NCI-H526 (cell line): ENCODE measurements around the gene MMP14.
A peak's percentile ranks its signal among the peaks of the same experiment; 100 is the strongest.

Experiments used
- DNase-seq, 2 experiments: peaks; one replicate each; lab custom pipeline; 2025; lab: John Stamatoyannopoulos, UW

The MMP14 gene

DNA sequence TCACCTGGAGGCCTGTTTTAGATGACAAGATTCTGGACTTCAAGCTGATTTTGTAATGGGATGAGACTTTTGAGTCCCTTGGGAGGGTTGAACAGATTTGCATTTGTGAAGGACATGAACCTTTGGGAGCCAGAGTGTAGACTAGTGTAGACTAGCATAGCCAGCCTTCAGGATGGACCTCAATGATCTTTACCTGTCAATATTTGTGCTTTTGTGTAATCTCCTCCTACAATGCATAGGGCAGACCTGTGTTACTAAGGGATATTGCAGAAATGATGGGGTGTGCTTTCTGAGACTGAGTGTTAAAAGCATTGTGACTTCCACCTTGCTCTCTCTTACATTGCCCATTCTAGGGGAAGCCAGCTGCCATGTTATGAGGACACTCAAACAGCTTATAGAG is 25.3 kb downstream of the MMP14 start:
- no peak for DNase-seq

DNA sequence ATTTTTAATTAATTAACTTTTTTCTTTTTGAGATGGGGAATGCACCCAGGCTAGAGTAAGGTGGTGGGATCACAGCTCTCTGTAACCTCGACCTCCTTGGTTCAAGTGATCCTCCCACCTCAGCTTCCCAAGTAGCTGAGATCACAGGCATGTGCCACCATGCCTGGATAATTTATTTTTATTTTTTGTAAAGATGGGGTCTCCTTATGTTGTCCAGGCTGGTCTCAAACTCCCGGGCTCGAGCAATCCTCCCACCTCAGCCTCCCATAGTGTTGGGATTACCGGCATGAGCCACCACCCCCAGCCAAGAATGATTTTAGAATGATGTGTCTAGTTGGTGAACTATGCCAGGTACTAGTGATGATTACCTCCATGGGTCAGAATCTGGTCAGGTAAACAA is 28.6 kb downstream of the MMP14 start:
- no peak for DNase-seq

DNA sequence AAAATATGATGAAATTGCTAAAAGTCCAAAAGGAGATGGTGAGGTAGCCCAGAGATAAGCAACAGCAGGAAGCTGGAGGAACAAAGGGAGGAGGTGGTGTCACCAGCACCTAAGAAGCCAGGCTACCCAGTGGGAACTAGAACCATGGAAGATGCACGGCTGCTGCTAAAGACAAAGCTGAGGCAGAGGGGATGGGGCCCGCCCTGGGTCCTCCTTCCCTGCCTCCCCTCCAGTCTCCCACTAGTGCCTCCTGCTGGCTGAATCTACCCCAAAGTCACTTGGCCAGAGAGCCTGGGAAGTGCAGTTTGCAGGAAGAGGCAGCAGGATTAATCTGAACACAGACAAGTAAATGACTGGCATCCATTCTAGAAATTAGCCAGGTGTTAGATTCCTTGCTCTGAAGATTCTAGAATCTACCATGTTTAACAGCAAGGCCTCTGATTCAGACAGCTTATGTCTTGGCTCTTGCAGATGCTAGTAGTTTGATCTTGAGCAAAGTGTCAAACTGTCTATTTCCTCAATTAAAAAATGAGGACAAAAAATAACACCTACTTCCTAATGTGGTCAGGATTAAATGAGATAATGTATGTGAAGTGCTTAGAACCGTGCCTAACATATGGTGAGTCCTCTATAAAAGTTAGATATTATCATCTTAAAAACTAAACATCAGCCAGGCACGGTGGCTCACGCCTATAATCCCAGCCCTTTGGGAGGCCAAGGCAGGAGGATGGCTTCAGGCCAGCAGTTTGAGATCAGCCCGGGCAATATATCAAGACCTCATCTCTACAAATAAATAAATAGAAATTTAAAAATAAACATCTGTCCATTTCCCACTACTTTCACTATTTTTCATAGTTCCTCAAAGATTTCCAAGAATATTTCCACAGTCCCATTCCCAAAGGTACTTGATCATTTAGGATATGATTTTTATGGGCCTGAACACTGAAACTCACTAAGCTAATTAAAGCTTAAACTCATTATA is 29.3 kb downstream of the MMP14 start:
- no peak for DNase-seq

DNA sequence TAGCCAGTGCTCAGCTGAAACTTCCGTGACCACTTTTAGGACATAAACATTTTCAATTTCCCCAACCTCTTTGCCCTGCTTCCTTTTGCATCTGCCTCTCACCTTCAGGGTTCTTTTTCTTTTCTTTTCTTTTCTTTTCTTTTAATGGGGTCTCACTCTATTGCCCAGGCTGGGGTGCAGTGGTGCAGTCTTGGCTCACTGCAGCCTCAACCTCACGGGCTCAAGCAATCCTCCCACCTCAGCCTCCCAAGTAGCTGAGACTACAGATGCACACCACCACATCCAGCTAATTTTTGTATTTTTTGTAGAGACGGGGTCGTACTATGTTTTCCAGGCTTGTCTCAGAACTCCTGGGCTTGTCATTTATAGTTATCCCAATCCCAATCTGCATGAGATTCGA is 30.5 kb downstream of the MMP14 start:
- DNase-seq: no peak

DNA sequence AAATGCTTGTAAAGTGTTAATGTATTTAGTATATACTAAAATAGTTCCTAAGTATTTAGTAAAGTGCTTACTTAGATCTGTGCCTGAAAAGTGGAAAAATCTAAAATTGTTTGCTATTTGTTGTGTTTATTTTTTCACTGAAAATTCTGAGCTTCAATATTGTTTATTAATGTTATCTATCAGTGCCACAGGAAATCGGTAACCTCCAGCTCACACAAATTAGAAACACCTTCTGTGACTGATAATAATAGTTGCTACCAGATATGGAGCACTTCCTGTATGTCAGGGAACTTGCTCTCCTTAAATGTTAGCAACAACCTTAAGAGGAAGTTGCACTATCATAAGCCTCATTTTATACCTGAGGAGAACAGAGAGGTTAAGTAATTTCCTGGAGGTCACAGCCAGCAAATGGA is 34.4 kb downstream of the MMP14 start:
- DNase-seq: no peak

DNA sequence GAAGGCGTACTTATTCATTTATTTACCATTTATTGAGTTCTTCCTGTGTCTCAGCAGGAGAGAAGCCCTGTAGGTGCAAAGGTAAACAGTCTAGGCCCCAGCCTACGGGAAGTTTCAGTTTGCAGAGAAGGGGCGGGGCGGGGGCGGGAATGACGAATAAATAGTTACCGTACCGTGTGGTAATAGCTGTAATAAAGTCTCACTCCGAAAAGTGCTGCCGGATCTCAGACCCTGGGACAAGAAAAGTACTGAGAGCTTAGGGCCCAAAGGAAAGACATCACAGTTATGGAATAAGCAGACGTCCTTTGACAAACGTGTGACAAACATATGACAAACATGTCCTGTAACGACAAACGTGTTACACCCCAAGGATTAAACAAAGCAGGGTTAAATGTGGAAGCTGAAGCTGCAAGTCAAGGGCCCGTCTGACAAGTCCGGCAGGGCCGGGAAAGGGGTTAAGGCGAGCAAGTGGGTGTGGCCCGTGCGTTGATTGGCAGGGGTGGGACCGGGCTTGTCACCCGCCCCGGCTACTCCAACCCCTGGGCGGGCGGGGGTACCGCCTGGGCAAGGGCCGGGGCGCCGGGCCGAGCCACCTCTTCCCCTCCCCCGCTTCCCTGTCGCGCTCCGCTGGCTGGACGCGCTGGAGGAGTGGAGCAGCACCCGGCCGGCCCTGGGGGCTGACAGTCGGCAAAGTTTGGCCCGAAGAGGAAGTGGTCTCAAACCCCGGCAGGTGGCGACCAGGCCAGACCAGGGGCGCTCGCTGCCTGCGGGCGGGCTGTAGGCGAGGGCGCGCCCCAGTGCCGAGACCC is 35.0 kb downstream of the MMP14 start, which contains the start of gene LRP10:
Gene LRP10, plus strand, starts transcription at position 517 of the 809 bp plus-strand sequence. CDS start 564 bp downstream, outside the sequence.
- peak; percentile 87 to 96 for DNase-seq

DNA sequence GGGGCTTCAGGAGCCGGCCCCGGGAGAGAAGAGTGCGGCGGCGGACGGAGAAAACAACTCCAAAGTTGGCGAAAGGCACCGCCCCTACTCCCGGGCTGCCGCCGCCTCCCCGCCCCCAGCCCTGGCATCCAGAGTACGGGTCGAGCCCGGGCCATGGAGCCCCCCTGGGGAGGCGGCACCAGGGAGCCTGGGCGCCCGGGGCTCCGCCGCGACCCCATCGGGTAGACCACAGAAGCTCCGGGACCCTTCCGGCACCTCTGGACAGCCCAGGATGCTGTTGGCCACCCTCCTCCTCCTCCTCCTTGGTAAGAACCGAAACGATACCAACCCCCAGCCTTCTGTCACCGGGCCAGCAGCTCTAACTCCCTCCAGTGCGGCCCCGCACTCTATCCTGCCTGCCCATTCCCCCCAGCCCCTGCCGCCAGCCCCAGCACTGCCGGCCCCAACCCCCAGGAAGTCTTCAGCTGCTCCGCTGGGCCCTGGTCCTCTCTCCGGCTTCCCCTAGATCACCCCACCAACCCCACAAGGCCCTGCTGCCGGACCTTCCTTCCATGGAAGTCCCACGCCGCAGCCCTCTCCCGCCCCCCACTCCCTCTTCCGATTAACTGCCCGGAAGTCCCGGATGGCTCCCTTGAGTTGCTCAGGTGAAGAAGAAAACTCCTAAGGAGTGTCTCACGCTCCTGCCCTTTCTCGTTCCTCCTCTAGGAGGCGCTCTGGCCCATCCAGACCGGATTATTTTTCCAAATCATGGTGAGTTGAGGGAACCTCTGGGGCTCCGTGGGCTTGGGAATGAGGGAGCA is 35.8 kb downstream of the MMP14 start:
- peak; percentile 69 to 90 for DNase-seq

DNA sequence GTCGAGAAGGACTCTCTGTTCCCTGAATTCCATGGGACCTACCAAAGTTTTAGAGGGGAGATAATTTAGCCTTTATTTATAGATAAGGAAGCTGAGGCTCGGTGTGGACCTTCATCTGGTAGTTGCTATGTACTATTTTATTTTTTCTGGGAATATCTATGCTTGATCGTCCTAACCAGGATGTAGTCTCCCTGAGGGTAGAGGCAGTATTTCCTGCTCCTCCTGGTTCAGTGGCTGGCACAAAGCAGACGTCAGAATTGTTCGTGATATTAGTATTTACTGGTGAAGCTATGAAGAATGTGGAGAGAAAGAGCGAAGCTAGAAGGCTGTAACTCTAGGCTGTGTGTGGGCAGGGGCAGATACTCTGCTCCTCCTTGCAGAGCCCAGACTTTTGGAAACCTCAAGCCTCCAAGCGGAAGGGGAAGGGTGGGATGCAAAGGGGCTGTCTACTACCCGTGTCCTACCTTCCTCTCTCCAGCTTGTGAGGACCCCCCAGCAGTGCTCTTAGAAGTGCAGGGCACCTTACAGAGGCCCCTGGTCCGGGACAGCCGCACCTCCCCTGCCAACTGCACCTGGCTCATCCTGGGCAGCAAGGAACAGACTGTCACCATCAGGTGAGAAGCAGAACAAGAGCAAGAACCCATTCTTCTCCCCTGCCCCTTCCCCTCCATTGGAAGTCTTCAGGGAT is 36.6 kb downstream of the MMP14 start:
- no peak for DNase-seq

DNA sequence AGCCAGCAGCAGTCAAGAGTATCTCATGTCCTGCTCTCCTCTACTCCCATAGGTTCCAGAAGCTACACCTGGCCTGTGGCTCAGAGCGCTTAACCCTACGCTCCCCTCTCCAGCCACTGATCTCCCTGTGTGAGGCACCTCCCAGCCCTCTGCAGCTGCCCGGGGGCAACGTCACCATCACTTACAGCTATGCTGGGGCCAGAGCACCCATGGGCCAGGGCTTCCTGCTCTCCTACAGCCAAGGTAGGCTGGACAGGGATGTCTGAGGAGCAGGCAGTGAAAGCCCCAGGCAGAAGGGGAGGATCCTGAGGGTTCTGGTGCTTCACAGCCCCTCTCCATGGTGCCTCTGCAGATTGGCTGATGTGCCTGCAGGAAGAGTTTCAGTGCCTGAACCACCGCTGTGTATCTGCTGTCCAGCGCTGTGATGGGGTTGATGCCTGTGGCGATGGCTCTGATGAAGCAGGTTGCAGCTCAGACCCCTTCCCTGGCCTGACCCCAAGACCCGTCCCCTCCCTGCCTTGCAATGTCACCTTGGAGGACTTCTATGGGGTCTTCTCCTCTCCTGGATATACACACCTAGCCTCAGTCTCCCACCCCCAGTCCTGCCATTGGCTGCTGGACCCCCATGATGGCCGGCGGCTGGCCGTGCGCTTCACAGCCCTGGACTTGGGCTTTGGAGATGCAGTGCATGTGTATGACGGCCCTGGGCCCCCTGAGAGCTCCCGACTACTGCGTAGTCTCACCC is 38.8 kb downstream of the MMP14 start:
- DNase-seq: no peak

DNA sequence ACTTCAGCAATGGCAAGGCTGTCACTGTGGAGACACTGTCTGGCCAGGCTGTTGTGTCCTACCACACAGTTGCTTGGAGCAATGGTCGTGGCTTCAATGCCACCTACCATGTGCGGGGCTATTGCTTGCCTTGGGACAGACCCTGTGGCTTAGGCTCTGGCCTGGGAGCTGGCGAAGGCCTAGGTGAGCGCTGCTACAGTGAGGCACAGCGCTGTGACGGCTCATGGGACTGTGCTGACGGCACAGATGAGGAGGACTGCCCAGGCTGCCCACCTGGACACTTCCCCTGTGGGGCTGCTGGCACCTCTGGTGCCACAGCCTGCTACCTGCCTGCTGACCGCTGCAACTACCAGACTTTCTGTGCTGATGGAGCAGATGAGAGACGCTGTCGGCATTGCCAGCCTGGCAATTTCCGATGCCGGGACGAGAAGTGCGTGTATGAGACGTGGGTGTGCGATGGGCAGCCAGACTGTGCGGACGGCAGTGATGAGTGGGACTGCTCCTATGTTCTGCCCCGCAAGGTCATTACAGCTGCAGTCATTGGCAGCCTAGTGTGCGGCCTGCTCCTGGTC is 39.4 kb downstream of the MMP14 start:
- no peak for DNase-seq

DNA sequence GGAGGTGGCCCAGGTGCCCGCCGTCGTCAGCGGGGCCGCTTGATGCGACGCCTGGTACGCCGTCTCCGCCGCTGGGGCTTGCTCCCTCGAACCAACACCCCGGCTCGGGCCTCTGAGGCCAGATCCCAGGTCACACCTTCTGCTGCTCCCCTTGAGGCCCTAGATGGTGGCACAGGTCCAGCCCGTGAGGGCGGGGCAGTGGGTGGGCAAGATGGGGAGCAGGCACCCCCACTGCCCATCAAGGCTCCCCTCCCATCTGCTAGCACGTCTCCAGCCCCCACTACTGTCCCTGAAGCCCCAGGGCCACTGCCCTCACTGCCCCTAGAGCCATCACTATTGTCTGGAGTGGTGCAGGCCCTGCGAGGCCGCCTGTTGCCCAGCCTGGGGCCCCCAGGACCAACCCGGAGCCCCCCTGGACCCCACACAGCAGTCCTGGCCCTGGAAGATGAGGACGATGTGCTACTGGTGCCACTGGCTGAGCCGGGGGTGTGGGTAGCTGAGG is 40.7 kb downstream of the MMP14 start:
- DNase-seq: no peak

DNA sequence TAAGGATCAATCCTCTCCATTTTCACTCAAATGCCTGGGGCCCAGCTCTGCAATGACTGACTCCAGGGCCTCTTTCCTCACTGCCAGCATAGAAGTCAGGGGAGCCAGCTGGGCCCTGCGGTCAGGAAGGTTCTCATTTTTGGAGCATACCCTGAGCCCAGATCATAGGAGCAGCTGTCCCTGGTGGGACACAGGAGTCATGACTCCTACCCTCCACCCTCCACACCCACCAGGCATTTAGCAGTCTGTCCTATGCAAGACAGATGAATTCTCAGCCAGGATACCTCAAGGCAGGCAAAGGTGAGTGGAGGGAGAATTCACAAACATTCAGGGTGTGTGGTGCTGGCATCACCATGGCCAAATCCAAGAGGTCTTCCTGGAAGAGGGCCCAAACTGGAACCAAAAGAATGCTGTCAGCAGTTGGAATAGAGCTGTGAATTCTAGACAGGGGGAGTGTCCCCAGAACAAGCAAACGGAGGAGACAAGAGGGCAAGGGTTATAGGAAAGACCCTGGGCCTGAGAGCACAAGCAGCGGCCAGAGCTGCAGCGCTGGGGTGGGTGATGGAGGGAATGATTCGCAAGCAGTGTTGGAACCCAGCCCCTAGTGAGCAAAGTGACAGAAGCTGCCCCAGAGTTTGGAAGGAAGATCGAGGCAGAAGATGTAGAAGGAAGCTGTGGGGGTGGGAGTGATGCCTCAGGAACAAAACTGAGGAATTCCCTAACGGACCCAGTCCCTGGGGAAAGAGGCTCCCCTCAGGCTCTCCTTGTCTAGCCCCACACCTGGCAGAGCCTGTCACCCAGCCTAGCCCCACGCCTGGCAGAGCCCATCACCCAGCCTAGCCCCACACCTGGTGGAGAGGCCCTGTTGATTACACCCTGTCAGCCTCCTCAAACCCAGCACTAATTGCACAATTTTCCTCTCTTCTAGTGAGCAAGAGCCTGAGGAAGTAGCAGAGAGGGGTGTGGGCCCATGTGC is 42.2 kb downstream of the MMP14 start:
- no peak for DNase-seq

DNA sequence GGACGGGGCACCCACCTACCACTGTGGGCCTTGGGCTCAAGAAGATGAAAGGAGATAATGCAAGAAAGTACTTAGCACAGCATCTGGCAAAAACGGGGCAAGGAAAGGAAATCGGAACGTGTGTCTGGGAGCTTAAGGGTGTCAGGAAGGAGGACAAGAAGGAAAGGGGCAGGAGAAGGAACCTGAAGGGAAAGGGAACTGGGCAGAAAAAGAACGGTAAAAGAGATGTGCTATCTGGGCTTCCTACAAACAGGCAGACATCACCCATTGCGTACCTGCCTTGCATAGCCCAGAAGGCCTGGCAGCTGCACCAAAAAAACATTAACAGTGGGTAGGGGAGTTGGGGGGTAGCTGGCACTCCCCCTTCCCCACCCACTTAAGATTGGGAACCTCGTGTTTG is 45.7 kb downstream of the MMP14 start:
- DNase-seq: no peak

DNA sequence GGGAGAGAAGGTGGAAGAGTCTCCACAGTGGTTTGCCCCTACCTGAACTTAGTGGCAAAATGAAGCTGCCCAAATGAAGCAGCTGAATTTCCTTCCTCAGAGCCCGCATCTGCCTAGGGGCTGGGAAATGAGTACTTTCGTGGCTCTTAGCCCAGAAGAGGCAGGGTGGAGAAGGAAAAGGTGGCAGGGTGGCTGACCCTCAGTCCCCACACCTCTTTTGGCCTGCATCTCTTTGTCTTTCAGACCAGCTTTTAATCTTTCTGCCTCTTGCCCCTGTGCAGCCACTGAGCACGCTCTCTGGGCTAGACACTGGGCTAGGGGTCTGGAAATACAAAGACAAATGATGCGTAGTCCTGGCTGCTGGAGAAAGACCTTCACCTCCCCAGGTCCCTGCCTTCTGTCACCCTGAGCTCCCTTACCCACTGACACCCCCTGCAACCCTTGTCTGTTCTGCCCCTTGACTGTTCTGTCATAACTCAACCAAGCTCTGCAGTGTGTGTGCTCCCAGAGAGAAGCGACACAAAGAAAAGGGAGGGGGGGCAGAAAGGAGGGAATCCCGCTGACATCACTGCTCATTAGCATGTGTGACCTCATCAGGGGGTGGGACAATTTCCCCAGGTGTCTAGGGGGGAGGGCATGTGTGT is 46.3 kb downstream of the MMP14 start:
- DNase-seq: peak in 1 of 2 experiments; percentile 31

DNA sequence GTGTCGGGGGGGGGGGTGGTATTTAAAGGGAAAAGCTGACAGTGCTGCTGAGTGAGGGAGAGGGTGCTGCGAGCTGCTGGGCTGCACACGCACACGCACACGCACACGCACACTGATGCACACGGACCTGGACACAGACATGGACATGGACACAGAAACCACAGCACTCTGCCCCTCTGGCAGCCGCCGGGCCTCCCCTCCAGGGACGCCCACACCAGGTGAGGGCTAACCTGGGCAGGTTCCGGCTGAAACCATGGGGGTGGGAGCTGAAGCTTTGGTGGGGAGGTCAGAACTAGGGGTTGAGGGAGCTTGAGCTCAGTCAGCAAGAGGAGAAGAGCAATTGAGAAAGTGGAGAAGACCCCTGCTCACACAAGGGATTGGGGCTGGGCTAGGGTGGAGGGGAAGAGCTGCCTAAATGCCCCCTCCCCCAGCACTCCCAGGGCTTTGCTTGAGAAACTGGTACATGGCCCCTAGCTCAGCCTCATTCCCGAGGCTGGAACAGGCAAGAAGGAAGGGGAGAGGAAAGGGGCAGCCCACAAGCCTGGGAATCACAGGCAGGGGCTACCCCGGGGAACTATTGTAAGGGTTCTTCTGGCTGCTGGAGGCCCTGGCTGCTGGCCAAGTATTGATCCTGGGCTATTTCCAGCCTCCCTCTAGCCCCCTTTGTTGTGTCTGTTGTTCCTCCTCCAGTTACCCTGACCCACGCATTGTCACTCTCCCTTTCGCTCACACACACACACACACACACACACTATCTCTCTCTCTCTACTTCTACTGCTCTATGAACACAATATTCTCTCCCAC is 47.0 kb downstream of the MMP14 start, which contains the start of gene REM2:
Gene REM2, plus strand, starts transcription at position 50 of the 804 bp plus-strand sequence. Its CDS starts 66 bp downstream, at position 116.
- no peak for DNase-seq

DNA sequence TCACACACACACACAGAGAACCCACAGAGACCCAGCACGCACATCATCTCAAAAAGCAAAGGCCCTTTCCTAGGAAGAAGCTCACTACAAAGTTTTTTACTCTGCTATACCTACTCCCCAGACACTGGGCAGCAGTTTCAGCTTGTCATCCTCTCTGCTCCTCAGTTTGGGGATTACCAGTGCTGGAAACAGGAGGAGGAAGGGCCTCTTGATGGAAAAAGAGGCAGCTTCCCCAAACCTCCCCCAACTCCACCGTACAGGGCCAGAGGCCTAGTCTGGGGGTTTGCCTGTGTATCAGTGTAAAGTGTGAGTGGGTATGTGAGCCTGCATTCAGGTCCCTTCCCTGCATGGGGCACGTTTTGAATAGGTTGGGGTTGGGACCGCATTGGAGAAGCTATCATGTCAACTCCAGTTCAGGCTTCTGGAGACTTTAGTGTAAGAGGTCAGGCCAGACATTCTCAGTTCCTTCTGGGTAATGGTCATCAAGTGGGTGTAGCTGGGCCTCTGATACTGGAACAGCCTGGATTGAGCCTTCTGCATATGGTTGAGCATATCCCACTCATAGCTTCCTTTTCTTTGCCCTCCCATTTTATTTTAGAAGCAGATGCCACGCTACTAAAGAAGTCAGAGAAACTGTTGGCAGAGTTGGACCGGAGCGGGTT is 47.8 kb downstream of the MMP14 start:
- DNase-seq: no peak
